ENCODE results near the gene RTP3. TPM values are rescaled to one million over a fixed set of nuclear protein-coding genes. Genes with fewer than 3 reads are reported as not detected.

Gene RTP3
- total and polyA plus RNA-seq, 7 donors: not detected

GRCh38 chr3:46479021-46479420 is 18.8 kb upstream of the RTP3 start:
- Histone ChIP-seq H3K9me3 (no peaks in the 10 kb centered on the region), H3K4me1 (no peaks in the 10 kb centered on the region), H3K27ac (no peak overlapping the region), H3K27me3 (no peaks in the 10 kb centered on the region), H3K4me3 (no peak overlapping the region), H3K36me3 (no peaks in the 10 kb centered on the region)
- no peak for TF ChIP-seq POLR2AphosphoS5 (IDR thresholded peaks at IDR 0.05)
- no peak for TF ChIP-seq CTCF (IDR thresholded peaks at IDR 0.05)
- no peak for TF ChIP-seq EP300 (IDR thresholded peaks at IDR 0.05)
- no peak for TF ChIP-seq POLR2A (IDR thresholded peaks at IDR 0.05)
- WGBS, 2 donors: 94 to 95% methylated on average over 5 of the region's 5 CpGs
- intact Hi-C loops (cut with DNase I): no loop called here
- no peak for DNase-seq

GRCh38 chr3:46479696-46480095 is 18.1 kb upstream of the RTP3 start:
- TF ChIP-seq CTCF (IDR thresholded peaks at IDR 0.05) (no peak), POLR2AphosphoS5 (IDR thresholded peaks at IDR 0.05) (no peak), EP300 (IDR thresholded peaks at IDR 0.05) (no peak), POLR2A (IDR thresholded peaks at IDR 0.05) (no peak)
- no peak overlapping the region for H3K27ac ChIP-seq
- no peaks in the 10 kb centered on the region for H3K4me1 ChIP-seq
- no peaks in the 10 kb centered on the region for H3K9me3 ChIP-seq
- 77 to 87% methylated on average over 5 of the region's 5 CpGs for WGBS, 2 donors
- intact Hi-C loops (cut with DNase I): no loop called here
- no peaks in the 10 kb centered on the region for H3K27me3 ChIP-seq
- no peaks in the 10 kb centered on the region for H3K36me3 ChIP-seq
- DNase-seq: no peak
- no peak overlapping the region for H3K4me3 ChIP-seq

- Histone ChIP-seq H3K27ac (no peak overlapping the region), H3K9me3 (no peaks in the 10 kb centered on the region), H3K4me1 (no peaks in the 10 kb centered on the region), H3K36me3 (no peaks in the 10 kb centered on the region), H3K4me3 (no peak overlapping the region), H3K27me3 (no peaks in the 10 kb centered on the region)
- DNase-seq: no peak
- intact Hi-C loops (cut with DNase I): no loop called here
- 90 to 92% methylated on average over 6 of the region's 6 CpGs for WGBS, 2 donors
- no peak for TF ChIP-seq POLR2AphosphoS5 (IDR thresholded peaks at IDR 0.05)
- TF ChIP-seq CTCF (IDR thresholded peaks at IDR 0.05): no peak
- no peak for TF ChIP-seq POLR2A (IDR thresholded peaks at IDR 0.05)
- TF ChIP-seq EP300 (IDR thresholded peaks at IDR 0.05): no peak
Measured at GRCh38 chr3:46480491-46481195, 17.1 kb upstream of the RTP3 start.

GRCh38 chr3:46481636-46482035 is 16.1 kb upstream of the RTP3 start:
- DNase-seq: no peak
- TF ChIP-seq CTCF (IDR thresholded peaks at IDR 0.05) (no peak), POLR2A (IDR thresholded peaks at IDR 0.05) (no peak), POLR2AphosphoS5 (IDR thresholded peaks at IDR 0.05) (no peak), EP300 (IDR thresholded peaks at IDR 0.05) (no peak)
- Histone ChIP-seq H3K27me3 (no peaks in the 10 kb centered on the region), H3K4me1 (no peaks in the 10 kb centered on the region), H3K9me3 (no peaks in the 10 kb centered on the region), H3K36me3 (no peaks in the 10 kb centered on the region), H3K4me3 (no peak overlapping the region), H3K27ac (no peak overlapping the region)
- intact Hi-C loops (cut with DNase I): no loop called here
- 89 to 94% methylated on average over 4 of the region's 4 CpGs for WGBS, 2 donors

Measured in sigmoid colon (tissue), 7 donors.